ENCODE results near the gene STIMATE.
A peak's percentile ranks its signal among the peaks of the same experiment; 100 is the strongest.

STIMATE gene

DNA sequence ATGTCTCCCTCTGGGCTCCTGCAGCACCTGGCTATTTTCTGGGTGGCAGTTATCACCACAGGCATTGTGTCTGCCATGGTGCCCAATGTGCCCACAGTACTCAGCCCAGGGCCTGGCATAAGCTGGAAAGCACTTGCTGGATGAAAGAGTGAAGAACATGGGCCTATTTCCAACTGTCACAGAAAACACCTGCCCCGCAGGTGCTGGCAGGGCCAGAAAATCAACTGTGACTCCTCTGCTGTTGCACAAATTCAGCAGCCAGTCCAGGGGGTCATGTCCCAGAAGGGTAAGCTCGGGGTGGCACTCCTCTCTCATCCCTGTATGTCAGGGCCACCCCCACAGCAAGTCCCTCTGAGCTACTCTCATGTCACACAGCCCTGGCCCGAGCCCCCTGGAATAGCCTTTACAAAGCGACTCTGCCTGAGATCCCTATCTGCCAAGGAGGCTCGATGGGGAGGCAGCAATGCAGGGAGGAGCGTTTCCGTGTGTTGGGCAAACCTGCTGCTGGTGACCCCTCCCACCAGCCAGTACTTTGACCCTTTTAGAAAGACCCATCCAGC is 85.8 kb downstream of the STIMATE start:
- DNase-seq: no peak

DNA sequence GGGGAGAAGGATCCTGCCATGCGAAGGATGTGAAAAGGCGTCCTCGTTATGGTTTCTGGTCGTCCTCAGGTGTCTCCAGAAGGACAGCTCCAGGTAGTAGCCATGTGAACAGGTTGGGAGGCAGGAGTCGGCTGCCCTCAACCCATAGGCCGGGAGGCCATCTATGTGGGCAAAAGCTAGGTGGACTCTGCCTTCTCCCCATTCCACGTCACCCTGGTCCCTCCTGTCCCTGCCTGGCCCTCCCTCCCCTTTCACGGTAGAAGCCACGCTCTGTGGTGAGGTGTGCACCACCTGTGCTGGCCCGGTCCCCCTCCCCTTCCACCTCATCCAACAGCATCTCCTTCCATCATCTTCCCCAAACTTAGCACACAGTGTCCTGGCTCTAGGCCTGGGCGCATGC is 86.4 kb downstream of the STIMATE start:
- DNase-seq: no peak

GRCh38 chr3:52809662-52810377 is 87.5 kb downstream of the STIMATE start:
- DNase-seq: no peak

DNA sequence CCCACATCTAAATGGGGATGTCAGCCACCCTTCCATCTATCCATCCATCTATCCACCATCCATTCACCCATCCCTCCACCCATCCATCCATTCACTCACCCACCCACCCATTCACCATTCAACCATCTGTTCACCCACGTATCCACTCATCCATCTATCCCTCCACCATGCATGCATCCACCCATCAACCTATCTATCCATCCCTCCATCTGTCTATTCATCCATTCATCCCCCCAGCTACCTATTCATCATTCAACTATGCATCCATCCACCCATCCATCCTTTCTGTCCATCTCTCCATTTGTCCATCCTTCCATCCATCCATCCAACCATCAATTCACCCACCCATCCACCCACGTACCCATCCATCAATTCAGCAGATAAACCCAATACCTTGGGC is 88.2 kb downstream of the STIMATE start:
- DNase-seq: no peak

GRCh38 chr3:52805270-52806039 is 91.9 kb downstream of the STIMATE start:
- DNase-seq: no peak

DNA sequence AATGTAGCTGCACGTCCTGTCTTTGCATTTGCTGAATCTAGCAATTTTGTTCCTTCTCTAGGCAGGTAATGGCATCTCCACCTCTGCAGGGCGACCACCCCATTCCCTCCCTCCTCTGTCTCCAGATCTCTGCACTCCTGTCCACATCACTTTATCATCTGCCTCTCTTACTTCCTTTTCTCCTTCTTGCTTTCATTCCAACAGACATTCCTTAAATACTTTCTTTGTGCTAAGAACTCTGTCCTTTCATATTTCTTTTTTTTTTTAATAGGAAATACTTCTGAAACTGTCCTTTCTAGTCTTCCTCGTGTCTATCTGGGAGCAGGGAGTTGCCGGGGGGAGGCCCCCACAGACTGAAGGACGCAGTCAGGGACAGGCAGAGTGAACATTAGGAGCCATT is 95.5 kb downstream of the STIMATE start:
- no peak for DNase-seq

DNA sequence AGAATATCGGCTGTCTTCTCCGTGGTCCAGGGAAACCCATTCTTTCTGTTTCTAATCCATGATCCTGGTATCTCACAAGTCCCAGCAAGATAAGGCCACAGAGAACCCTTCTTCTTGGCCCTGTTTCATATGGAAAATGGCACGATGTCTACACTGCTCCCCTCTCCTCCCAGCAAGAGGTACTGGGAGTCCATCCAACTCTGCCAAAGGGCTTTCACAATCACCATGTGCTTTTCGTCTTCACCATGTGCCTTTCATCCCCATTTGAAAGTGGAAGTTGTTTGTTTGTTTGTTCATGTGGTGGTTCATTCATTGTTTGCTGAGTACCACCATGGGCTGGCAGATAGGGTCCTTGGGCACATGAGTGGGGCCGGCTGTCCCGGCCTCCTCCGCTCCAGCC is 97.3 kb downstream of the STIMATE start:
- no peak for DNase-seq

DNA sequence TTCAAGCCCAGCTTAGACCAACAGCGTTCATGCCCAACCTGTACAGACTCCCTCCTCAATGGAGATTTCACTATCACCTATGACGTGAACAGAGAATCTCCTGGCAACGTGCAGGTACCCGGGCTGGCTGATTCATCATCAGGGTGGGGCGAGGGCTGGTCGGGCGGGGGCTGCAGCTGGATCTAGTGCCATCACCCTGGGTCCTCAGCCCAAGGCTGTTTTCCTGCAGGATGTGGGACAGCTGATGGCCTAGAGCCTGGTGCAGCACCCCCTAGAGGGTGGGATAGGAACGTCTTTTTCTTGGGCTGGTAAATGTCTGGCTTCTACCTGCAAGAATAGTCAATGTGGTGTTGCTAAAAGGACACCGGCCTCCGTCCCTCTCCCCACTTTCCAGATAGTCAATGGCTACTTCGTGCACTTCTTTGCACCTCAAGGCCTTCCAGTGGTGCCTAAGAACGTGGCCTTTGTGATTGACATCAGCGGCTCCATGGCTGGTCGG is 98.3 kb downstream of the STIMATE start:
- DNase-seq: peak in 1 of 2 donors; percentile 12

DNA sequence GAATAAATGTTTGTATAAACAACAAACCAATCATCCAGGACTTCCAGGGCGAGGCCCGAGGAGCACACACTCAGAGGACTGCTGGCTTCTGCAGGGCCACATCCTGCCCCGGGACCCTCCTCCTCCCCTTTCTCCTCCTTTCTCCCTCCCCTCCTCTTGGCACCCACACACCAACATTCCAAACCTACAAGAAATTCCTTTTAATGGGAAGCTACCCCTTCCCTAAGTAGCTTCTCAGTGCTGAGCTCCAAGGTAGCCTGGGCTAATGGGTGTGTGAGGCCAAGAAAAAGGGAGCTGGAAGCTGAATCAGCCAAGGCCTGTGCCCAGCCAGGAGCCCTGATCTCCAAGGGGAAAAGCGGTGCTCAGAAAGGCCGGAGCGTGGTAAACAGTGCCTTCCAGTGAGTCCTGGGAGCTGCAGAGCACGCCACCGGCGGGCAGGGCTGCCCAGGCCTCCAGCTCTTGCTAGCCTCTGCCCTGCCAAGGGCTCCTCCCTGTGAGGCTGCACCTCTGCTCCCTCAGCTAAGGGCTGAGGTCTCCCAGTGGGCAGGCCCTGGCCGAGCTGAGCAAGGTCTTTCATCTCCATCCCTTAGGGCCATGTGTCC is 98.9 kb downstream of the STIMATE start:
- DNase-seq: no peak

DNA sequence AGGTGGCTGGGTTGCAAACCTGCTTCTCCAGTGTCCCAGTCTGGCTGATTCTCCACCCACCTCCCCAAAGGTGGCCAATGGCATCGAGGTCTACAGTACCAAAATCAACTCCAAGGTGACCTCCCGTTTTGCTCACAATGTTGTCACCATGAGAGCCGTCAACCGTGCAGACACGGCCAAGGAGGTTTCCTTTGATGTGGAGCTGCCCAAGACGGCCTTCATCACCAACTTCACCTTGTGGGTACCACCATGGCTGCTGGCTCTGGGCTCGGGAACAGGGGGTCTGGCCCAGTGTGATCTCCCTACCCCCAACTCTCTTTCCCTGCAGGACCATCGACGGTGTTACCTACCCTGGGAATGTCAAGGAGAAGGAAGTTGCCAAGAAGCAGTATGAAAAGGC is 100.9 kb downstream of the STIMATE start:
- no peak for DNase-seq

- no peak for DNase-seq
Measured at GRCh38 chr3:52795298-52795900, 101.9 kb downstream of the STIMATE start.

DNA sequence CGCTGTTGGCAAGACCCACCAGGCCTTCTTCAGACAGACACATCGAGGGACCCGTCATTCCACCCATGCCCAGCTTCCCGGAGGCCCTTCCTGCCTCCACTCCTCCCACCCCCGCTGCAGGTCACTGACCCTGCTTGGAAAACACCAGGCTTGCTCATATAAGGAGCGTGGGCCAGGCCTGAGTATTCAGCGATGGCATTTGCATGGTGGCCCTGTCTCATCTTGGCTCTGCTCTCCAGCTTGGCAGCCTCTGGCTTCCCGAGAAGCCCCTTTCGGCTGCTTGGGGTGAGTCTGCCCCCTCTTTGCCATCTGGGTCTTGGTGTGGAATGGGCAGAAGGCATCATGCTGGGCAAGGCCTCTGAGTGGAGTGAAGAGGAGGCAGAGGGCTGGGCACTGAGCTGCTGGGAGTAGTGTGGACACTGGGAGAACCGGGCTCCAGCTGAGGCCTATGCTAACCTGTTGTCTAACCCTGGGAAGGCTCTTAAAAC is 102.7 kb downstream of the STIMATE start, which contains the start of gene ITIH3:
TSS of gene ITIH3 (plus strand) at position 185 of the 488 bp plus-strand sequence. CDS start at position 193, 8 bp downstream.
- DNase-seq: no peak

DNA sequence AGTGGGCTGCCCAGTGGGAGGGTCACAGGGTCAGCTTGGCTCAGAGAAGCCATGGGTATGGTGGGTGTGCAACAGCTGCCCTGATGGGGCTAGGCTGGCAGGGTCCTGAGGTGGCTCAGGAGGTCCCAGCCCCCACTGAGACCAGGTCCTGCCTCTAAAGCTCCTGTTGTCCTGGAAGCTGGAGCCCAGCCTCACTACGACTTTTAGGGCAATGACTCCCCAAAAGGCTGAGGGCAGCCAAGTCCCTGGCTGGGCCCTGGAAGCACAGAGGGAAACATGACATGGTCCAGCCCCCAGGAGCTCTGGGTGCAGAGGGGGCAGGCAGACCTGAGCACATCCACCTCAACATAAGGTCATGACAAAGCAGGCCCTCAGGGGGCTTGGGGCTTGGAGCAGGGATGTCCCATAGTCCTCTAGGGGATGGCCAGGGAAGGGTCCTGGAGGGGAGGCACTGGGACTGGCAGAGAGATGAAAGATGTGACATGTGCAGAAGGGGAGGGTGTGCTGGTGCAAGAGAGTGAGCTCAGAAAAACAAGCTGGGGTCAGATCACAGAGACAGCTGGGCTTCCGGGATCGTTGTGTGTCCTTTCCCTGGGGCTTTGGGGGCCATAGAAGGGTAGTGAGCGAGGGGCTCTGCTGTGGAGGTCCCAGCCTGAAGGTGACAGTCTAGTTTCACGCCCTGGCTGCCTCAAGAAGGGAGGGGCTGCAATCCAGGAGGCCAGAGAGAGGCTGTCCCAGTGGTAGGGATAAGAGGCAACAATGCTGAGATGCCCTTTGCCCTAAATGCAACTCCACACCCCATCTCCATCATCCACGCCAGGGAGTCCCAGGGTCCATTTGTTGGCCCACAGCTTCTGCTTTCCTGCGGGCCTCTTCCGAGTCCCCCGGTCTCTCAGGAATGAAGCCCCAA is 103.4 kb downstream of the STIMATE start:
- no peak for DNase-seq

GRCh38 chr3:52792961-52793695 is 104.2 kb downstream of the STIMATE start:
- DNase-seq: no peak

DNA sequence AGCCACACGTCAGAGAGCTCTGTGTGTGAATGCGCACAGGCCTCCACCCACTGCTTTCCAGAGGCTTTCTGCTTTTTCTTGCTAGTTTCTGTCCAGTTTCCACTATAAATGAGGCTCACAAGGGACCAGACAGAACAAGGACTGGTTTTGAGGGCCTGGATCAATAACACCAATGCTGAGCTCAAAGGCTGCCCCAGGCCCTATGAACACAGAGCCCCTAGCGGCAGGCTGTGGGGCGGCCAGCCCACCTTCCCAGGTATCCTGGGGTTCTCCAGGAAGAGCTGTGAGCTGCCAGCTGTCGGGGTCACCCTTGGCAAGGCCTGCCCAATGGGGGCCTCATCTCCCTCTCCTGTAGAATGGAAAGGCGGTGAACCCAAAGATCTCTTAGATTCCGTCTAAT is 104.9 kb downstream of the STIMATE start:
- no peak for DNase-seq

DNA sequence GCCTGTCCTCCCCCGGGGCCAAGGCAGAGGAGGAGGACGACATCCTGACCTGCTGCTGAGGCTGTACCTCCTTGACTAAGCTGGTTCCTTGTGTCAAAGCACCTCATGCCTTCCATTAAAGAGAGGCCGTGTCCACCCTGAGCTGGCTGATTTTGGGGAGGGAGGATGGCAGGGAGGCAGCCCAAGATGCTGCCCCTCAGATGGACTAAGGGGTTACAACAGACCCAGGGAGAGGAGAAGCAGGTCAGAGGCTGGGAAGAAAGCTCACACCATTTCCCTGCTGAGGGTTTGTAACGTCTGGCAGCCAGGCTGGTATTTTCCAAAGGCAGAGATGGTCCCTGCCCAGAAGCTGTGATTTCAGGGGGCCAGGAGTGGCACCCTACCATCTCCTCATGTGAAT is 105.4 kb downstream of the STIMATE start:
- no peak for DNase-seq

DNA sequence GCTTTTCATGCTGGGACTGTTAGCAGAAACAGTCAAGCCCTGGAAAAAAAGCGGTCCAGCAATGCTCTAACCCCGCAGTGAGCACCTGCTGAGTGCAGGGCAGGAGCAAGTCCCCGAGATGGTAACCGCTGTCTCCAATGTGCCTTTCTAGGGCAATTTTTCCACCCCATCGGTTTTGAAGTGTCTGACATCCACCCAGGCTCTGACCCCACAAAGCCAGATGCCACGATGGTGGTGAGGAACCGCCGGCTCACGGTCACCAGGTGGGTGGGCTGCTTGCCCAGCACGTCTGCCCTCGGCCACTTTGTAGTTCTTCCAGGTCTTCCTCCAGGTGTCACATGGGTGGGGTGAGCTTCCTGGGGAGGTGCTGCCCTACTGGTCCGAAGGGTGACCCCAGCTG is 106.0 kb downstream of the STIMATE start:
- DNase-seq: no peak

- no peak for DNase-seq
Measured at GRCh38 chr3:52790741-52791140, 106.6 kb downstream of the STIMATE start.

DNA sequence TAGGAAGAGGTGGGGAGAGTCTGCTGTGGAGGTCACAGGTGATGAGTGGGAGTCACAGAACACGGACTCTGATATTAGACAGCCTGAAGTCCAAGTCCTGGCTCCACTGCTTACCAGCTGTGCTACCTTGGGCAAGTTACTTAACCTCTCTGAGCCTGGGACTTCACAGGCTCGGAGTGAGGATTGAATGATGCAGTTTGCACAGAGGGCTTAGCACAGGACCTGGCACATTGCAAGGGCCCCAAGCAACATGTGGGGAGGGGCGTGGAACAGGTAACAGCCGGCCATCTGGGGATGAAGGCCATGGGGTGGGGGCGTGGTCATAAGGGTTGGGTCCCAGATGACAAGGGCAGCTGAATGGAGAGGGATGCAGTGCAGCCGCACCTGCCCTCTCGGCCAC is 107.0 kb downstream of the STIMATE start:
- no peak for DNase-seq

- DNase-seq: no peak
Measured at GRCh38 chr3:52789746-52790040, 107.7 kb downstream of the STIMATE start.
